Activated naive CD8-positive, alpha-beta T cell treated with anti-CD3 and anti-CD28 coated beads, Interleukin-2, amount 50 U/mL, for 24 hours (primary cell): ENCODE data around the gene SH3RF1.
"Not testable (repeated sequence)": the region's sequence is repeated elsewhere in the genome, so short reads cannot be mapped to it uniquely, and the experiment has no call there.

Experiments used
- ATAC-seq: fragments of 150-1000 bp; cut with Tn5 transposase; one replicate; pipeline ENCODE4 v1.10.0; 2021
- DNase-seq: peaks from one replicate; pipeline ENCODE4 v3.0.0; 2021
- H3K27ac Mint-ChIP-seq: one replicate; pipeline ENCODE4 v1.8.0; 2021; ENCODE audit warnings: mild to moderate bottlenecking, mixed read lengths
- H3K27me3 Mint-ChIP-seq: one replicate; pipeline ENCODE4 v1.8.0; 2021; ENCODE audit warnings: mixed read lengths
- H3K36me3 Mint-ChIP-seq: one replicate; pipeline ENCODE4 v1.8.0; 2021; ENCODE audit warnings: low read depth, mixed read lengths
- H3K4me1 Mint-ChIP-seq: one replicate; pipeline ENCODE4 v1.8.0; 2021; ENCODE audit warnings: mixed read lengths
- H3K4me3 Mint-ChIP-seq: one replicate; pipeline ENCODE4 v1.8.0; 2021; ENCODE audit warnings: mild to moderate bottlenecking, moderate library complexity, mixed read lengths
- H3K9me3 Mint-ChIP-seq: one replicate; pipeline ENCODE4 v1.8.0; 2021; ENCODE audit warnings: mixed read lengths

SH3RF1 gene

GRCh38 chr4:169209388-169209883 lies 61.3 kb downstream of the SH3RF1 start:
- Mint-ChIP-seq H3K36me3 (no peaks in the 10 kb centered on the region), H3K4me1 (peaks cover 4% of the 10 kb centered on the region), H3K27ac (no peak overlapping the region), H3K27me3 (peaks cover 2% of the 10 kb centered on the region), H3K4me3 (no peak overlapping the region), H3K9me3 (peaks cover 14% of the 10 kb centered on the region)
- DNase-seq (no peak), ATAC-seq (no peak)

GRCh38 chr4:169208516-169208915 lies 62.2 kb downstream of the SH3RF1 start:
- no peak overlapping the region for H3K4me3 Mint-ChIP-seq
- ATAC-seq (no peak), DNase-seq (no peak)
- H3K27ac Mint-ChIP-seq: no peak overlapping the region
- H3K4me1 Mint-ChIP-seq: peaks cover 4% of the 10 kb centered on the region
- peaks cover 2% of the 10 kb centered on the region for H3K27me3 Mint-ChIP-seq
- H3K36me3 Mint-ChIP-seq: no peaks in the 10 kb centered on the region
- peaks cover 9% of the 10 kb centered on the region for H3K9me3 Mint-ChIP-seq

GRCh38 chr4:169208090-169208455 lies 62.7 kb downstream of the SH3RF1 start:
- Mint-ChIP-seq H3K9me3 (peaks cover 5% of the 10 kb centered on the region), H3K4me3 (no peak overlapping the region), H3K36me3 (no peaks in the 10 kb centered on the region), H3K4me1 (peaks cover 4% of the 10 kb centered on the region), H3K27me3 (peaks cover 2% of the 10 kb centered on the region), H3K27ac (no peak overlapping the region)
- ATAC-seq: no peak
- no peak for DNase-seq

GRCh38 chr4:169207436-169208089 lies 63.2 kb downstream of the SH3RF1 start:
- H3K9me3 Mint-ChIP-seq: peaks cover 4% of the 10 kb centered on the region
- no peak overlapping the region for H3K27ac Mint-ChIP-seq
- DNase-seq: no peak
- no peaks in the 10 kb centered on the region for H3K36me3 Mint-ChIP-seq
- peaks cover 4% of the 10 kb centered on the region for H3K4me1 Mint-ChIP-seq
- H3K27me3 Mint-ChIP-seq: peaks cover 2% of the 10 kb centered on the region
- no peak for ATAC-seq
- H3K4me3 Mint-ChIP-seq: no peak overlapping the region

DNA sequence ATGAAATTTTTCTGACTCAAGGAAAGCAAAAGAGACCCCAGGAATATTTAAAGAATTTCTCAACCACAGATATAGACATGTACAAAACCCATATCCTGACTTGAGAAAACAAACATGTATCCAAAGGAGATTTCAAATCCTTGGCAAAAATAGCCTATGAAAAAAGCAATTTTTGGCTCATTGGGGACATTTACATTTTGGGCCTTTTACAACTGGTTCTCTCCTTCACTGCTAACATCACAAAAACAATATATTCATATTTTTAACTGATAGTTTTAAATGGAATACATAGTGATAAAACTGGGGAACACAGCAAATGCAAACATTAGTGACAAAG lies 65.0 kb downstream of the SH3RF1 start:
- no peaks in the 10 kb centered on the region for H3K27me3 Mint-ChIP-seq
- no peak overlapping the region for H3K27ac Mint-ChIP-seq
- DNase-seq: no peak
- H3K9me3 Mint-ChIP-seq: peaks cover 4% of the 10 kb centered on the region
- H3K4me3 Mint-ChIP-seq: no peak overlapping the region
- no peak for ATAC-seq
- H3K4me1 Mint-ChIP-seq: peaks cover 4% of the 10 kb centered on the region
- H3K36me3 Mint-ChIP-seq: no peaks in the 10 kb centered on the region

- Mint-ChIP-seq H3K36me3 (no peaks in the 10 kb centered on the region), H3K27ac (no peak overlapping the region)
These were observed 65.5 kb downstream of the SH3RF1 start for GRCh38 chr4:169205075-169205743.

DNA sequence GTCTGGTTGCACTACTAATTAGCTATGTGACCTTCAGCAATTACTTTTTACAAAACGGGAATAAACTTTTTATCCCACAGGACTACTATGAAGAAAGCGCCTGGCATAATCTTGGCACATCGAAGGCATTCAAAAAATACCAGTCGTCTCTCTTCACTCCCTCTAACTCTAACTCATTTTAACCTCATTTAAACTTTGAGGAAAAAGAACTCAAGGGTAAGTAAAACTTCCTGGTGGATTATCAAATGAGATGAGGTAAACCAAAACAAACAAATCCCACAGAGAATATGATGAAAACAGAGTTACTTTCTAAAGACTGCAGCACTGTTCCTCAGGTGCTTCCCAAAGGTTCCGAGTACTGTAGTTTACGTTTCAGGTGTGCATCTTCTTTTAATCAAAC lies 66.9 kb downstream of the SH3RF1 start:
- no peaks in the 10 kb centered on the region for H3K9me3 Mint-ChIP-seq
- no peak for ATAC-seq
- H3K36me3 Mint-ChIP-seq: no peaks in the 10 kb centered on the region
- no peak overlapping the region for H3K4me3 Mint-ChIP-seq
- no peaks in the 10 kb centered on the region for H3K4me1 Mint-ChIP-seq
- no peak for DNase-seq
- no peaks in the 10 kb centered on the region for H3K27me3 Mint-ChIP-seq
- no peak overlapping the region for H3K27ac Mint-ChIP-seq

More at GRCh38 chr4:169205075-169205743, 65.5 kb downstream of the SH3RF1 start:
- ATAC-seq: no peak
- no peaks in the 10 kb centered on the region for H3K27me3 Mint-ChIP-seq
- peaks cover 2% of the 10 kb centered on the region for H3K4me1 Mint-ChIP-seq
- peaks cover 3% of the 10 kb centered on the region for H3K9me3 Mint-ChIP-seq
- no peak overlapping the region for H3K4me3 Mint-ChIP-seq
- no peak for DNase-seq

DNA sequence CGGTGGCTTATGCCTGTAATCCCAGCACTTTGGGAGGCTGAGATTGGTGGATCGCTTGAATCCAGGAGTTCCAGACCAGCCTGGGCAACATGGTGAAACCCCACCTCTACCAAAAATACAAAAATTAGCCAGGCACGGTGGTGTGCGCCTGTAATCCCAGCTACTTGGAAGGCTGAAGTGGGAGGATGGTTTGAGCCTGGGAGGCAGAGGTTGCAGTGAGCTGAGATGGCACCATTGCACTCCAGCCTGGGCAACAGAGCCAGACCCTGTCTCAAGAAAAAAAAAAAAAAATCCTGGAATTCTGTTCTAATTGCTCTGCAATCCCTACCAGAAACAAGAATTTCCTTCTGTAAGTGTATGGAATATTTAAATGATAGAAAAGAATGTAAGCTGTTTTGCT lies 67.5 kb downstream of the SH3RF1 start:
- not testable (repeated sequence) for H3K27ac Mint-ChIP-seq, H3K4me3 Mint-ChIP-seq, H3K4me1 Mint-ChIP-seq, DNase-seq, H3K27me3 Mint-ChIP-seq, H3K9me3 Mint-ChIP-seq, H3K36me3 Mint-ChIP-seq, ATAC-seq

DNA sequence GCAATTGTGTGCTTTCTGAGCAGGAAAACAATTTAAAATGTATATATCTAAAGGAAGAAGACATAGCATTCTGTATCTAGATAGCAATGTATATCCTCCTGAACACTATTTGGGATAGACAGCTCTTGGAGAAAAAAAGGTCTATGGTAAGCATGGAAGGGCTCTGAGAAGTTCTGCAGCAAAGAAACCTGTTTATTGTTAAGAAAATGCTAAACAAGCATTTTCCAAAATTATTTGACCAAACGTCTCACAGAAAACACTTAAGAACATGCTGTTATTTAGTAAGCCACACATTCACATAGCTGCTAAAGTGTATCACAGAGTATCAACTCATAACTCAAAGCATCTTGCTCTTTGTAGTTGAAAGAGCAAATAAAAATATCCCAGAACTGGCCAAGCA lies 67.9 kb downstream of the SH3RF1 start:
- H3K4me1 Mint-ChIP-seq: no peaks in the 10 kb centered on the region
- DNase-seq: no peak

GRCh38 chr4:169202145-169202699 lies 68.5 kb downstream of the SH3RF1 start:
- no peaks in the 10 kb centered on the region for H3K27me3 Mint-ChIP-seq
- no peak for ATAC-seq
- no peak for DNase-seq
- no peak overlapping the region for H3K4me3 Mint-ChIP-seq
- H3K36me3 Mint-ChIP-seq: no peaks in the 10 kb centered on the region
- no peaks in the 10 kb centered on the region for H3K9me3 Mint-ChIP-seq
- H3K4me1 Mint-ChIP-seq: no peaks in the 10 kb centered on the region
- no peak overlapping the region for H3K27ac Mint-ChIP-seq

More for the DNA sequence above, 67.9 kb downstream of the SH3RF1 start:
- Mint-ChIP-seq H3K27me3 (no peaks in the 10 kb centered on the region), H3K36me3 (no peaks in the 10 kb centered on the region), H3K27ac (no peak overlapping the region), H3K9me3 (no peaks in the 10 kb centered on the region), H3K4me3 (no peak overlapping the region)
- no peak for ATAC-seq

GRCh38 chr4:169201222-169202144 lies 69.3 kb downstream of the SH3RF1 start:
- Mint-ChIP-seq H3K9me3 (peaks cover 2% of the 10 kb centered on the region), H3K27ac (no peak overlapping the region), H3K36me3 (no peaks in the 10 kb centered on the region), H3K27me3 (no peaks in the 10 kb centered on the region), H3K4me3 (no peak overlapping the region), H3K4me1 (no peaks in the 10 kb centered on the region)
- DNase-seq: no peak
- ATAC-seq: no peak

DNA sequence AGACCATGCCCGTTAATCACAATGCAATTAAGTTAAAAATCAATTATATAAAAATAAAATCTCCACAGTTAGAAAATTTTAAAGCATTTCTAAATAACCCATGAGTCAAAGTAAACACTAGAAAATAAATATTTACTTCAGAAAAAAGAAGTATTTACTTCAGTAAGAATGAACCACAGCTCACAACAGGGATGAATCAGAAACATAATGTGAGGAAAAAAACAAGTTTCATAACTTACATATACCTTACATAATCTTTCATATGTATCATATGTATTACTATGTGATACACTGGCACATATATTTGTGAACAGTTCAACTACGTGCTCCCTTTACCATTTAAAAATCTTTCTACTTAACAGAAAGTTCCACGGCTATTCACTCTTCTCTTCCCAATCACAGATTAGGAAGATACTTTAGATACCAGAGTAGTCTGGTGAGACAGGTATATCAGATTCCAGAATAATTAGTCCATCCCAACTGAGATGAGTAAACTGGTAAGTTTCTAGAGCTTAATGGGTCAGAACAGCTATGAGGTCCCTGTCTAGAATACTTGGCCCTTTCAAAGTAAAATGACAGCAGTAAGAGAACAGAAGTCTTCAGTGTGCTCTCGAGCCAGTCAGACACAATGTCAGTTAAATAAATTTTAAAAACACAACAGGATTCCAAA lies 70.3 kb downstream of the SH3RF1 start:
- H3K9me3 Mint-ChIP-seq: peaks cover 9% of the 10 kb centered on the region
- ATAC-seq (no peak), DNase-seq (no peak)
- no peak overlapping the region for H3K27ac Mint-ChIP-seq
- H3K36me3 Mint-ChIP-seq: peaks cover 1% of the 10 kb centered on the region
- no peak overlapping the region for H3K4me3 Mint-ChIP-seq
- no peaks in the 10 kb centered on the region for H3K4me1 Mint-ChIP-seq
- H3K27me3 Mint-ChIP-seq: no peaks in the 10 kb centered on the region

GRCh38 chr4:169199184-169199583 lies 71.6 kb downstream of the SH3RF1 start:
- Mint-ChIP-seq H3K27me3 (no peaks in the 10 kb centered on the region), H3K9me3 (peaks cover 14% of the 10 kb centered on the region), H3K4me1 (no peaks in the 10 kb centered on the region), H3K27ac (no peak overlapping the region), H3K36me3 (peaks cover 1% of the 10 kb centered on the region), H3K4me3 (no peak overlapping the region)
- ATAC-seq: no peak
- DNase-seq: no peak

- peaks cover 1% of the 10 kb centered on the region for H3K36me3 Mint-ChIP-seq
- DNase-seq: no peak
- ATAC-seq: no peak
- no peak overlapping the region for H3K27ac Mint-ChIP-seq
- no peaks in the 10 kb centered on the region for H3K4me1 Mint-ChIP-seq
- no peaks in the 10 kb centered on the region for H3K27me3 Mint-ChIP-seq
- peaks cover 14% of the 10 kb centered on the region for H3K9me3 Mint-ChIP-seq
- no peak overlapping the region for H3K4me3 Mint-ChIP-seq
These were observed 72.6 kb downstream of the SH3RF1 start for GRCh38 chr4:169198167-169198566.
